HG03558 (cell line): ENCODE data around the gene MARCKS.

ENCODE experiments used
- ATAC-seq: cut with Tn5 transposase; IDR thresholded peaks from one replicate; pipeline ENCODE4 v1.9.1; 2021; ENCODE audit warnings: moderate number of reproducible peaks; ENCODE audit not compliant: unreplicated experiment; ENCODE audit errors: extremely low read depth

The MARCKS gene

GRCh38 chr6:113856625-113857555, at the start of gene MARCKS:
Gene MARCKS, plus strand, starts transcription at chr6:113857345. Its CDS starts 401 bp downstream, at chr6:113857746.
- peak; percentile 17 for ATAC-seq

GRCh38 chr6:113809826-113810225, 47.3 kb upstream of the MARCKS start:
- peak; percentile 35 for ATAC-seq

- ATAC-seq: no peak
Observed at GRCh38 chr6:113813142-113813541, 44.0 kb upstream of the MARCKS start.

- ATAC-seq: no peak
Observed at GRCh38 chr6:113818578-113818977, 38.6 kb upstream of the MARCKS start.

GRCh38 chr6:113819169-113819830, 37.8 kb upstream of the MARCKS start:
- no peak for ATAC-seq

GRCh38 chr6:113820761-113821160, 36.4 kb upstream of the MARCKS start:
- ATAC-seq: no peak

- ATAC-seq: no peak
Observed at GRCh38 chr6:113821445-113821844, 35.7 kb upstream of the MARCKS start.

GRCh38 chr6:113823916-113824315, 33.2 kb upstream of the MARCKS start:
- ATAC-seq: no peak

GRCh38 chr6:113824411-113824810, 32.7 kb upstream of the MARCKS start:
- ATAC-seq: no peak

GRCh38 chr6:113824866-113825265, 32.3 kb upstream of the MARCKS start:
- ATAC-seq: no peak

- ATAC-seq: no peak
Observed at GRCh38 chr6:113825781-113826180, 31.4 kb upstream of the MARCKS start.

- no peak for ATAC-seq
Observed at GRCh38 chr6:113828984-113829695, 28.0 kb upstream of the MARCKS start.

GRCh38 chr6:113829696-113830045, 27.5 kb upstream of the MARCKS start:
- no peak for ATAC-seq

GRCh38 chr6:113830140-113830539, 27.0 kb upstream of the MARCKS start:
- no peak for ATAC-seq

GRCh38 chr6:113833537-113833936, 23.6 kb upstream of the MARCKS start:
- ATAC-seq: no peak

- no peak for ATAC-seq
Observed at GRCh38 chr6:113837170-113837569, 20.0 kb upstream of the MARCKS start.

- ATAC-seq: no peak
Observed at GRCh38 chr6:113842165-113842564, 15.0 kb upstream of the MARCKS start.

- ATAC-seq: no peak
Observed at GRCh38 chr6:113843500-113844073, 13.6 kb upstream of the MARCKS start.

GRCh38 chr6:113846577-113846976, 10.6 kb upstream of the MARCKS start:
- ATAC-seq: no peak

- ATAC-seq: no peak
Observed at GRCh38 chr6:113847447-113847846, 9.7 kb upstream of the MARCKS start.

- ATAC-seq: no peak
Observed at GRCh38 chr6:113848280-113848679, 8.9 kb upstream of the MARCKS start.
